Mucosa of rectum (tissue), 2 donors: Measurements from ENCODE around the gene SEC61A1.

Experiments
- H3K27ac ChIP-seq, 2 donors: one replicate each; pipeline ENCODE4 v1.7.0; 2013; ENCODE audit warnings: inconsistent platforms in 2 of 2, low read depth in 2 of 2, low read length in 2 of 2
- H3K27me3 ChIP-seq, 2 donors: one replicate each; pipeline ENCODE4 v1.7.0; 2013; ENCODE audit warnings: low read length in 2 of 2; ENCODE audit not compliant: control insufficient read depth in 2 of 2, insufficient read depth in 2 of 2
- H3K36me3 ChIP-seq, 2 donors: one replicate each; pipeline ENCODE4 v1.7.0; 2013; ENCODE audit warnings: low read length in 2 of 2; ENCODE audit not compliant: control insufficient read depth in 2 of 2, insufficient read depth in 2 of 2
- H3K4me1 ChIP-seq, 2 donors: one replicate each; pipeline ENCODE4 v1.7.0; 2013; ENCODE audit warnings: low read length in 2 of 2, mild to moderate bottlenecking in 1 of 2; ENCODE audit not compliant: control insufficient read depth in 2 of 2, insufficient read depth in 2 of 2
- H3K4me3 ChIP-seq, 2 donors: one replicate each; pipeline ENCODE4 v1.7.0; 2013; ENCODE audit warnings: low read length in 2 of 2
- H3K9ac ChIP-seq, 2 donors: one replicate each; pipeline ENCODE4 v1.7.0; 2013; ENCODE audit warnings: low read length in 2 of 2, low read depth in 1 of 2, mild to moderate bottlenecking in 1 of 2
- H3K9me3 ChIP-seq, 2 donors: one replicate each; pipeline ENCODE4 v1.7.0; 2013; ENCODE audit warnings: low read length in 2 of 2; ENCODE audit not compliant: control insufficient read depth in 2 of 2
- donor health status: healthy.
- donor health status: Normal muscosa, but diverticular disease.

SEC61A1 gene

DNA sequence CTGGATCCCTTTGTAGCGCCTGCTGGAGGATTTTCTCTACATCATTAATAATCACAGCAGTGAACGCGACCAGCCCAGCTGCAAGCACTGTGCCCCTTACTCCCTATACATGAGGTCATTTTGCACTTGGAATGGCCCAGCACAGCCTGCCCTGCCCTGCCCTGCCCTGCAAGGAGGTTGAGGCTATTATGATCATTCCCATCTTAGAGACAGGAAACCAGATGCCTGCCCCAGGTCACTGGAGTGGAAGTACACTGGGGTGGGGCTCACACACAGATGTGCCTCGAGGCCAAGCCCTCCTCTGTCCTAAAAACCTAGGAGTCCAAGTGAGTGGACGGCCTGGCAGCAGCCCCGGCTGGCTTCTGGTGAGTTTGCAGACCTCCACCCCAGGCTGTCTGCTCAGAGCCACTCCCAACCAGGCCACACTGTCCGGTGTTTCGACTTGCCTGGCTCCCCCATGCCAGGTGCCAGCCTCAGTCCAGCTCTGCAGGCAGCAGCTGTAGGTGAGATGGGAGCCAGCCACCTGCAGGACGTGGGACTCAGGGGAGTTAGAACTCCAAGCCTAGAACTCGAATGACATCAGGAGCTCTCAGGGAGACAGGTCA, 30.4 kb upstream of the SEC61A1 start:
- Histone ChIP-seq H3K9ac (no peak overlapping the region), H3K9me3 (no peaks in the 10 kb centered on the region), H3K27ac (no peak overlapping the region), H3K4me1 (no peaks in the 10 kb centered on the region), H3K27me3 (no peaks in the 10 kb centered on the region), H3K4me3 (no peak overlapping the region), H3K36me3 (no peaks in the 10 kb centered on the region)

DNA sequence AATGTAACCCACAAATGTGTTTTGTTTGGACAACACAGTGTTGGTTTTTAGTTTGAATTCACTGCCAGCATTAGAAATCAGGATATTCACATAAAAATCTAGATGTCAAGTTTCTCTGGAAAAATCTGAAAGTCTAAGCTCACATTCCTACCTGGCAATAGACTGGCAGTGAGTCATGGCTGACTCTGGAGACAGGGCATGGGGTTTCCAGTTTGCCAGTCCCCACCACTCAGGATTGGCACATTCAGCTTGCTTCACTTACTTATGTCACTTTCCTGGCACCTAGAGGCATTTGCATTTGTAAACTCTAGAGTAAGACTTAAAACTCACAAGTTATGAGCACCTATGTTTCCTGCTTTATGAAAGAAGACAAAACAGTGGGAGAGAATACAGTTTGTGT, 19.1 kb upstream of the SEC61A1 start:
- H3K27ac ChIP-seq = no peak overlapping the region
- no peak overlapping the region for H3K9ac ChIP-seq
- H3K4me1 ChIP-seq = no peaks in the 10 kb centered on the region
- no peaks in the 10 kb centered on the region for H3K9me3 ChIP-seq
- H3K4me3 ChIP-seq = no peak overlapping the region
- H3K36me3 ChIP-seq = no peaks in the 10 kb centered on the region
- peaks cover 0 to 3% of the 10 kb centered on the region in 2 donors for H3K27me3 ChIP-seq

DNA sequence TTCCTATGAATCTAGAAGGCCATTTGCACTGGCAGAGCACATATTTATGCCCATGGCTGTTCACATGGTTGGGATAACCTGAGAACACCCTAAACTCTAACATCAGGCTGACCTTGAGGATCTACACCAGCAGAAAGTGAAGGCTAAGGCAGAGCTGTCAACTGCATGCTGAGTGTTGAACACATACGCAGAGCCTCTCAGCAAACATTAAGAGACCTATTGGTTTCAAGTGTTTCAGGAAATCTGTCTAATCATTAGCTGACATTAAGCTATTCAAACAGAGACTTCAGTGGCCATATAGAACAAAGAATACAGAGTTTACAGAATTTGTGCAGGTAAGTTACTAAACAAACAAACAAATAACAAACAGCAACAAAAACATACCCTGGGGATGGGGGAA, 16.1 kb upstream of the SEC61A1 start:
- Histone ChIP-seq H3K27me3 (peaks cover 0 to 3% of the 10 kb centered on the region in 2 donors), H3K4me1 (no peaks in the 10 kb centered on the region), H3K4me3 (no peak overlapping the region), H3K9me3 (no peaks in the 10 kb centered on the region), H3K27ac (no peak overlapping the region), H3K9ac (no peak overlapping the region), H3K36me3 (no peaks in the 10 kb centered on the region)

DNA sequence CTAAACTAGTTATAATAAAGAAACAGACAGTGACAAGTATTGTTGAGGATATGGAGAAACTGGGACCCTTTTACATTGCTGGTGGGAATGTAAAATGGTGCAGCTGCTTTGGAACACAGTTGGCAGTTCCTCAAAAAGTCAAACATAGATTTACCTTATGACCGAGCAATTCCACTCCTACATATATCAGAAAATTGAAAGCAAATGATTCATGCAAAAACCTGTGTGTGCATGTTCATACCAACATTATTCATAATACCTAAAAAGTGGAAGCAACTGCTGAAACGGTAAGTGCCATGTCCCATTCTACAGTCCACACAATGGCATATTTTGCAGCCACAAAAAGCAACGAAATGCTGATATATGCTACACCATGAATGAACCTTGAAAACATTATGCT, 12.2 kb upstream of the SEC61A1 start:
- Histone ChIP-seq H3K27ac (no peak overlapping the region), H3K4me3 (no peak overlapping the region), H3K27me3 (peaks cover 3 to 6% of the 10 kb centered on the region in 2 donors), H3K36me3 (no peaks in the 10 kb centered on the region), H3K9me3 (no peaks in the 10 kb centered on the region), H3K4me1 (no peaks in the 10 kb centered on the region), H3K9ac (no peak overlapping the region)

DNA sequence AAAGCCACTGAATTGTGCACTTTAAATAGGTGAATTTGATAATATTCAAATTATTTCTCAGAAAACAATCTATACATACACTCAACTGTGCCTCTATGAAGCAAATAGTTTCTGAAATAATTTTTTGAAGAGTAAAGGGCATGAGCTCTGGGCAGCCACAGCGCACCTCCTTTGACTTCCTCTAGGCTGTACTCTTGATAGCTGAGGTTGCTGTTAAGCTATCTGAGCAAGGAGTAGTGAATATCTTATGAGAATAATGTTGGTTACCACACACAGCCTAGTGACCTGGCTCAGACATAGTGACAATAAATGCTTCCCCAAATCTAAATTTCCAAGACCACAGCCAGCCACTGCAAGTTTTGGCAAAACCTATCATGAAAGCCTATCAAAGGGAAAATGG, 11.6 kb upstream of the SEC61A1 start:
- Histone ChIP-seq H3K4me3 (no peak overlapping the region), H3K4me1 (no peaks in the 10 kb centered on the region), H3K27ac (no peak overlapping the region), H3K27me3 (peaks cover 0 to 6% of the 10 kb centered on the region in 2 donors), H3K9me3 (no peaks in the 10 kb centered on the region), H3K9ac (no peak overlapping the region), H3K36me3 (no peaks in the 10 kb centered on the region)

DNA sequence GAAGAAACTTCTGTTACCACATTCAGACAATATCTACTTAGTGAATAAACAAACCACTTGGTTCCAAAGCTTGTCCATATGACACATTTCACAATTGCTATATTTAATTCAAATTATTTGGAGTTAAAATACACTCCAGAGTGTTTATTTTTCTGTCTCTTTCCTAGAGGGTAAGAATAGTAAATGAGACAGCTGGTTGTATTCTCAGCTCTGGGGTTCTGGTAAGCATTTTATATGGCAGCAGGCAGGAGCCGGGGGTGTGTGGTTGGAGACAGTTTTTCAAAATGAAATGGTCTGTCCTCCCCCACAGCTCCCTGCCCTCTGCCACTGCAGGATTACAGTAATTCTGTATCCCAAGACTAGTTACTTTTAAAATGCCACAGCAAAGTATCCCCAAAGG, 10.9 kb upstream of the SEC61A1 start:
- Histone ChIP-seq H3K27ac (no peak overlapping the region), H3K27me3 (peaks cover 0 to 6% of the 10 kb centered on the region in 2 donors), H3K36me3 (no peaks in the 10 kb centered on the region), H3K4me1 (no peaks in the 10 kb centered on the region), H3K9me3 (no peaks in the 10 kb centered on the region), H3K4me3 (no peak overlapping the region), H3K9ac (no peak overlapping the region)

DNA sequence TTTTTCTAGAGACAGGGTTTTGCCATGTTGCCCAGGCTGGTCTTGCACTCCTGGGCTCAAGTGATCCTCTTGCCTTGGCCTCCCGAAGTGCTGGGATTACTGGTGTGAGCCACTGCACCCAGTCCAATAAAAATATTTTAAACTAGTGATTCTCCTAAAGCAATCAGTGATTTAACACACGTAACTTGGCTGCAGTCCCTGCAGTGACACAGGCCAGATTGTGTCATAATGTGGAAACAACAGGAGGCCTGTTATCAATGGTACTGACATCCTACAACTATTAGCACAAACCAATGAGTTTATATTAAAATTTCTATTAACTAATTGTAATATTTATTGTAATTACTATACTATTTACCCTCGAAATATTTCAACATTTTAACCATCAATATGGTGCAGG, 1.6 kb upstream of the SEC61A1 start:
- no peak overlapping the region for H3K27ac ChIP-seq
- no peaks in the 10 kb centered on the region for H3K27me3 ChIP-seq
- H3K9ac ChIP-seq = no peak overlapping the region
- H3K36me3 ChIP-seq = peaks cover 12 to 14% of the 10 kb centered on the region in 2 donors
- peaks cover 23 to 26% of the 10 kb centered on the region in 2 donors for H3K4me1 ChIP-seq
- no peak overlapping the region for H3K4me3 ChIP-seq
- H3K9me3 ChIP-seq = no peaks in the 10 kb centered on the region

DNA sequence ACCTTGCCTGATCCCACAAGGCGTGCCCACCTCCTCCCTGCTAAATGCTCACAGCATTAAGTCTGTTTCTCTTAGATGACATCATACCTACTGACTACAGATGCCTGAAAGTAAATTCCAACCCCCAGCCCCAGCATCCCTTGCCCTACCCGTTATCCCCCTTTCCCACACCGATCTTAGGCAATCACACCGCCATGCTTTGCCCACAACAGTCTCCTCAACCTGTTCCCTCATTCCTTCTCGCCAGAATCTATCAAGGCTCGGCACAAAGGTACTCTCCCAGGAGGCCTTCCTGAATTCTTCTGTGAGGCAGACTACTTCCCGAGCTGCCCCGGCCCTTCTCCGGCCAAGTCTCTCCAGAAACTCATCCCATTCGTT, 789 bp upstream of the SEC61A1 start:
- Histone ChIP-seq H3K27ac (peak overlapping the region; percentile 70 to 75), H3K27me3 (no peaks in the 10 kb centered on the region), H3K9ac (peak overlapping the region; percentile 82 to 96), H3K36me3 (peaks cover 19 to 21% of the 10 kb centered on the region in 2 donors), H3K9me3 (no peaks in the 10 kb centered on the region), H3K4me3 (peak overlapping the region; percentile 94 to 96), H3K4me1 (peaks cover 23 to 26% of the 10 kb centered on the region in 2 donors)

DNA sequence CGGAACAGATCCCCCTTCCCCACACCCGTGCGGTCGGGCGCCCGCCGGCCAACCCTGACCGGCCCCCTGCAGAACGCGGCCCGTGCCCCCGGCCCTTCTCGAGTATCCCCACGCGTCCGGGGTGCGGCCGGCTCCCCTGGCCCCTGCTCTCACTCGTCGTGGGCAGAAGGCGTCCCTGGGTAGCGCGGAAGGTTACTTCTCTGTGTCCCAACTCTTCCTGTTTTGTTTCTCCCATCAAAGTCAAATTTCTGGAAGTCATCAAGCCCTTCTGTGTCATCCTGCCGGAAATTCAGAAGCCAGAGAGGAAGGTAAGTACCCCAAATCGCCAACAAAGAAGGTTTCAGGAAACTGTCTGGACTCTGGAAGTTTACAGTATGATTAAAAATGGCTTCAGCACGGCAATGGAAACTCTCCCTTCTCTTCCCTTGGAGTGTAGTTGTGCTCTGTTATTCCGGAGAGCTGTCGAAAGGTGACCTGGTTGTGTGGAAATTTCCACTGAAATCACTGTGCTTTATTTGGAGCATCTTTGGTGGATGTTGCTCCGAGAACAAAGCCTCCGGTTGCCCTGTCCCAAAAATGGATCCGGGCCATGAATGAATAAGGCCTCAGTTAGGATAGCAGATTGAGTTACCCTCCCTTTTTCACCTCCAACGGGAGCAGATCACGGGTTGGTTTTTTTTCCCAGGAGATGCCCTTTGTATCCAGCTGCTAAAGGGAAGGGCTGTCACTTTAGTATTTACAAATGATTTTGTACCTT, 536 bp downstream of the SEC61A1 start:
- Histone ChIP-seq H3K4me1 (peaks cover 23 to 26% of the 10 kb centered on the region in 2 donors), H3K27me3 (no peaks in the 10 kb centered on the region), H3K36me3 (peaks cover 28 to 31% of the 10 kb centered on the region in 2 donors), H3K4me3 (peak overlapping the region; percentile 86 to 95), H3K9me3 (no peaks in the 10 kb centered on the region), H3K27ac (peak overlapping the region; percentile 87 to 92), H3K9ac (peak overlapping the region; percentile 85 to 99)

DNA sequence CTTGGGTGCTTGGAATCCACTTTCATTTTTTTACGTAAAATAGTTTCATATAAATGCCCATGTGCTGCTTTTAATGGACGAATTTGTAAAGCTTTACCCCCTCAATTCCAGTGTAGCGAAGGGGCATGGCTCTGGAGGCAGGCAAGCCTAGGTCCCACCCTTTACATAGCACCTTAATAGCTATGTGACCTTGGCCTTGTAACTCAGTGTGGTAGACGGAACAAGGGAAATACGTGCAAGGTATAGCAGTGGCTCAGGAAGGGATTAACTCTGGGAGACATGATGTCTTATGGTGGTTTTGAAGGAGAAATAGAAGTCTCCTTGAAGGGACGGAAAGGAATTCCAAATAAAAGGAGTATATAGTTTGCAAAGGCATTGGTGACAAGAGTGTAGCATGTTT, 1.4 kb downstream of the SEC61A1 start:
- peak overlapping the region in 1 of 2 donors; percentile 25 for H3K27ac ChIP-seq
- H3K4me3 ChIP-seq = peak overlapping the region; percentile 86 to 95
- peaks cover 33 to 36% of the 10 kb centered on the region in 2 donors for H3K36me3 ChIP-seq
- peak overlapping the region; percentile 28 to 99 for H3K9ac ChIP-seq
- peaks cover 23 to 26% of the 10 kb centered on the region in 2 donors for H3K4me1 ChIP-seq
- no peaks in the 10 kb centered on the region for H3K9me3 ChIP-seq
- H3K27me3 ChIP-seq = no peaks in the 10 kb centered on the region
